Spleen (tissue), 11 donors: ENCODE measurements around the gene KLK3. TPM values are rescaled to one million over a fixed set of nuclear protein-coding genes. Genes with fewer than 3 reads are reported as not detected.

Experiments
- DNase-seq: peaks from one replicate; pipeline ENCODE4 v3.0.0-alpha.2; 2020
- H3K27ac ChIP-seq, 8 donors: fragments of 200-600 bp; sonication (generic) in 7 of 8; 1 replicate in 4 of 8; 2 replicates in 4 of 8; pipeline versions ENCODE4 v1.5.0 to v1.8.0; 2016 to 2021; ENCODE audit warnings: inconsistent platforms in 4 of 8, mild to moderate bottlenecking in 4 of 8, moderate library complexity in 1 of 8
- H3K27me3 ChIP-seq, 7 donors: fragments of 200-600 bp; sonication (generic) in 6 of 7; replicated peaks in 1 of 7; 1 replicate in 4 of 7; 2 replicates in 3 of 7; pipeline versions ENCODE4 v1.5.0 to v1.8.0; 2016 to 2021; ENCODE audit warnings: inconsistent platforms in 3 of 7, mild to moderate bottlenecking in 1 of 7
- H3K36me3 ChIP-seq, 6 donors: fragments of 200-600 bp; sonication (generic) in 5 of 6; 1 replicate in 4 of 6; 2 replicates in 2 of 6; pipeline versions ENCODE4 v1.5.0 to v1.8.0; 2016 to 2021; ENCODE audit warnings: inconsistent platforms in 2 of 6
- H3K4me1 ChIP-seq, 6 donors: fragments of 200-600 bp; sonication (generic) in 5 of 6; 1 replicate in 3 of 6; 2 replicates in 3 of 6; pipeline versions ENCODE4 v1.5.0 to v1.8.0; 2016 to 2021; ENCODE audit warnings: inconsistent platforms in 3 of 6
- H3K4me3 ChIP-seq, 8 donors: fragments of 200-600 bp; sonication (generic) in 7 of 8; 1 replicate in 4 of 8; 2 replicates in 4 of 8; pipeline versions ENCODE4 v1.5.0 to v1.8.0; 2016 to 2021; ENCODE audit warnings: inconsistent platforms in 4 of 8, mild to moderate bottlenecking in 4 of 8, moderate library complexity in 2 of 8
- H3K9me3 ChIP-seq, 8 donors: fragments of 200-600 bp; sonication (generic) in 7 of 8; 1 replicate in 4 of 8; 2 replicates in 4 of 8; pipeline versions ENCODE4 v1.5.0 to v1.8.0; 2016 to 2021; ENCODE audit warnings: inconsistent platforms in 4 of 8
- CTCF ChIP-seq, 11 experiments: fragments of 200-600 bp in 7 of 11; fragments of 450-650 bp in 4 of 11; sonication (generic) in 4 of 11; IDR thresholded peaks in 8 of 11; conservative IDR thresholded peaks in 3 of 11; 1 replicate in 7 of 11; 2 replicates in 4 of 11; pipeline versions ENCODE4 v1.4.0 to v1.8.0; 2016 to 2021; ENCODE audit warnings: antibody characterized with exemption in 11 of 11, inconsistent platforms in 4 of 11, mild to moderate bottlenecking in 1 of 11
- POLR2A ChIP-seq, 3 donors: fragments of 450-650 bp; IDR thresholded peaks; one replicate each; pipeline ENCODE4 v1.5.1; 2017; ENCODE audit warnings: antibody characterized with exemption in 3 of 3, mild to moderate bottlenecking in 1 of 3
- POLR2AphosphoS5 ChIP-seq, 3 donors: sonication (generic); formaldehyde crosslinking; IDR thresholded peaks; one replicate each; pipeline ENCODE4 v1.5.1; 2017; ENCODE audit warnings: antibody characterized with exemption in 3 of 3
- WGBS, 5 donors: extraction: QIAGEN DNeasy Blood & Tissue Kit in 3 of 5; methylation state at CpG; one replicate each; pipeline versions ENCODE4 v1.1.5 to v1.1.7; 2013 to 2018; 5-methylcytosine and 5-hydroxymethylcytosine counted together
- intact Hi-C: fragments of 100-400 bp; cut with DNase I; formaldehyde crosslinking; loops from one replicate; pipeline ENCODE4 v1.15.0; 2023; ENCODE audit warnings: low total_unique reads
- polyA plus RNA-seq, 3 donors: library from polyadenylated mRNA; stranded (reverse); fragments of 200-250 nt; gene quantifications; one replicate each; pipeline ENCODE4 v1.2.1, GENCODE V29; 2013
- total RNA-seq, 7 donors: library from RNA; depleted of rRNA in 3 of 7; stranded (reverse); fragments of >200 nt in 3 of 7; fragmentation: NEBNext Ultra II Directional in 4 of 7; extraction: Animal tissue kit (Norgen Biotek cat#: 25700) in 4 of 7; gene quantifications; one replicate each; pipeline versions ENCODE4 v1.1.0 to v1.2.1, GENCODE V29; 2016 to 2021
- donor health status: healthy with polysubstance abuse.
- donor health status: DM: no; HTN: no; CAD: no; lungs with moderate emphysema.
- donor health status: DM: no; HTN: no; CAD: no.
- donor health status: Bipolar disorder and iron deficiency.
- donor health status: healthy.
- donor health status: DM: no; HTN: no; CAD: no.
- donor health status: DM: yes; HTN: yes; CAD: no.

KLK3 gene
- total and polyA plus RNA-seq, 10 donors = 0.03 TPM; not detected in 9

GRCh38 chr19:50897612-50898011 is 42.9 kb downstream of the KLK3 start:
- intact Hi-C loops = no loop called here
- TF ChIP-seq CTCF (IDR thresholded peaks at IDR 0.05 in 8 of 11, conservative IDR thresholded peaks at IDR 0.05 in 3 of 11) (no peak), POLR2A (IDR thresholded peaks at IDR 0.05) (no peak), POLR2AphosphoS5 (IDR thresholded peaks at IDR 0.05) (no peak)

GRCh38 chr19:50898018-50898417 is 43.3 kb downstream of the KLK3 start:
- no peak overlapping the region for H3K4me3 ChIP-seq
- H3K4me1 ChIP-seq = no peaks in the 10 kb centered on the region
- no peak for DNase-seq
- no peak overlapping the region for H3K27ac ChIP-seq
- H3K27me3 ChIP-seq = peaks cover 0 to 57% (median 0%) of the 10 kb centered on the region in 7 donors
- no peak for TF ChIP-seq POLR2A (IDR thresholded peaks at IDR 0.05)
- no peak for TF ChIP-seq POLR2AphosphoS5 (IDR thresholded peaks at IDR 0.05)
- no peak for TF ChIP-seq CTCF (IDR thresholded peaks at IDR 0.05 in 8 of 11, conservative IDR thresholded peaks at IDR 0.05 in 3 of 11)
- intact Hi-C loops = no loop called here
- H3K36me3 ChIP-seq = no peaks in the 10 kb centered on the region
- 71 to 85% (median 80%) methylated on average over 4 of the region's 4 CpGs for WGBS, 5 donors
- H3K9me3 ChIP-seq = peaks cover 0 to 9% (median 2%) of the 10 kb centered on the region in 8 donors

More at GRCh38 chr19:50897612-50898011, 42.9 kb downstream of the KLK3 start:
- peaks cover 0 to 9% (median 2%) of the 10 kb centered on the region in 8 donors for H3K9me3 ChIP-seq
- no peaks in the 10 kb centered on the region for H3K4me1 ChIP-seq
- peak overlapping the region in 1 of 8 donors; percentile 46 for H3K27ac ChIP-seq
- H3K27me3 ChIP-seq = peaks cover 0 to 61% (median 0%) of the 10 kb centered on the region in 7 donors
- whole genome bisulfite sequencing, 5 donors = 75 to 82% (median 77%) methylated on average over 3 of the region's 3 CpGs
- H3K36me3 ChIP-seq = no peaks in the 10 kb centered on the region
- no peak overlapping the region for H3K4me3 ChIP-seq
- no peak for DNase-seq

- intact Hi-C loops = no loop called here
Observed at GRCh38 chr19:50899569-50899968, 44.9 kb downstream of the KLK3 start.

GRCh38 chr19:50902640-50903039 is 47.9 kb downstream of the KLK3 start:
- H3K27me3 ChIP-seq = peaks cover 0 to 59% (median 7%) of the 10 kb centered on the region in 7 donors
- no peak overlapping the region for H3K27ac ChIP-seq
- WGBS, 5 donors = 67 to 79% (median 73%) methylated on average over 3 to 4 of the region's 4 CpGs
- TF ChIP-seq CTCF (IDR thresholded peaks at IDR 0.05 in 8 of 11, conservative IDR thresholded peaks at IDR 0.05 in 3 of 11) = no peak
- TF ChIP-seq POLR2AphosphoS5 (IDR thresholded peaks at IDR 0.05) = no peak
- TF ChIP-seq POLR2A (IDR thresholded peaks at IDR 0.05) = no peak
- H3K9me3 ChIP-seq = no peaks in the 10 kb centered on the region
- H3K4me3 ChIP-seq = no peak overlapping the region
- H3K36me3 ChIP-seq = no peaks in the 10 kb centered on the region
- DNase-seq = no peak
- intact Hi-C loops = no loop called here
- no peaks in the 10 kb centered on the region for H3K4me1 ChIP-seq

More at GRCh38 chr19:50899569-50899968, 44.9 kb downstream of the KLK3 start:
- H3K27me3 ChIP-seq = peaks cover 0 to 49% (median 0%) of the 10 kb centered on the region in 7 donors
- H3K4me3 ChIP-seq = no peak overlapping the region
- no peaks in the 10 kb centered on the region for H3K36me3 ChIP-seq
- no peak overlapping the region for H3K27ac ChIP-seq
- H3K4me1 ChIP-seq = no peaks in the 10 kb centered on the region
- TF ChIP-seq POLR2AphosphoS5 (IDR thresholded peaks at IDR 0.05) (no peak), CTCF (IDR thresholded peaks at IDR 0.05 in 8 of 11, conservative IDR thresholded peaks at IDR 0.05 in 3 of 11) (no peak), POLR2A (IDR thresholded peaks at IDR 0.05) (no peak)
- WGBS, 5 donors = 83 to 90% (median 87%) methylated on average over 3 of the region's 3 CpGs
- DNase-seq = no peak
- H3K9me3 ChIP-seq = peaks cover 0 to 9% (median 2%) of the 10 kb centered on the region in 8 donors
